Activated CD4-positive, alpha-beta T cell treated with anti-CD3 and anti-CD28 coated beads for 24 hours (primary cell): ENCODE results near the gene PAPSS2.

Experiments used
- DNase-seq, 2 donors: peaks; one replicate each; pipeline ENCODE4 v3.0.0-alpha.2; 2020; ENCODE audit warnings: low read depth in 2 of 2

Gene PAPSS2

DNA sequence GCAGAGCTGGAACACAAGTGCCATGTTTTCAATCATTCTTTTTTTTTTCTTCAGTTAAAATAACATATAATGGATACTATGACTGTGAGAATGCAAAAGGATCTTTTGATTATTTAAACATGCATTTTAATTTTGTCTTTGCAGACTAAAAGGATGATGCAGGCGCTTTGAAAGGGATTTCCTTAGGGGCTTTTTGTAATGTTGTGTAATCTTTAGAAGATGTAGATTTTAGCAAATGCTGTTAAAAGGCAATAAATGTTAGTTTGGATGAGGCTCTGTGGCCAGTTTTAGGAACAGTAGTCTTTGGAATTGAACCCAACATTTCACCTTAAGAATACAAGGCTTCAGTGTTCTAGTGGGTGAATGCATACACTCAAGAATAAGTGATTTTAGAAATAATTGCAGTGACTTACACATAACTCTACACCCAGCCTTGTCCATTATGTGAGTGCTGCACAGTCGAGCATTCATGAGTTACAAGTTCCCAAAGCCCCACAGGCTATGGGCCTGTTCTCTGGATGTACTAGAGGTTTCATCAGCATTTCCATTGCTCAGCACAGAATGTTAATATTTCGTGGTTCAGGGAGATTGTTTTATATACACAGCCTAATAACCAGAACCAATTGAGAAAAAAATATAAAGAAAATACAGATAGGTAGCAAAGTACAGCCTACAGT, 11.6 kb downstream of the PAPSS2 start:
- DNase-seq, result no peak

DNA sequence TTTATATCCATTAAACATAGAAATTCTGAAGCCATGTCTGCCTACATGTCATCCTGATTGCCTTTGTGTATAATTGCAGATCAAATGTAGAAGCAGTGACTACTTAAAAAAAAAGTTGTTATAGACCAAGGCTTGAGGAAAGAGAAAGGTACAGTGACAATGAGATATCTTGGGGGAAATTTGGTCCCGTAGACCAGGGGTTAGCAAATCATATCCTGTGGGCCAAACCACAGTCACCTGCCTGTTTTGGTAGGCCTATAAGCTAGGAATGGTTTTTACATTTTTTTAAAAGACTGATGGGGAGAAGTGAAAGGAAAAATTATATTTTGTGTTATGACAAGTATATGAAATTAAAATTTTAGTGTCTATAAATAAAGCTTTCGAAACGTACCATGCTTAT, 12.9 kb downstream of the PAPSS2 start:
- DNase-seq, result no peak

DNA sequence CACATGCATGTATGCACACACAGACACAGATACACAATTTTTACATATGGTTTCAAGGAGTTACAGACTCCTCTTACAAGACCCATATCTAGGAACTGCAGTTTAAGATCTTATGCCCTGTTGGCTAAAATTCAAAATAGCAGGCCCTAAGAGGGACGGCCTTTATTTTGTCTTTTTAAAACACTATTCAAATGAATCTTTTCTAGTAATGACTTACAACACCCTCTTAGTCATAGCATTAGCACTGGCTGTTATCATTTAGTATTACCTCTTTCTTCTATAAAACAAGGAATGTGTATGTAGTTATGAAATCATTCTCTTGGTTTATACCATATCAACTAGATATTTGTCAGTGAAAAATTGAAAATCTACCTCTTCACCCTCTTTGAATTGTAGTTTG, 15.3 kb downstream of the PAPSS2 start:
- no peak for DNase-seq

DNA sequence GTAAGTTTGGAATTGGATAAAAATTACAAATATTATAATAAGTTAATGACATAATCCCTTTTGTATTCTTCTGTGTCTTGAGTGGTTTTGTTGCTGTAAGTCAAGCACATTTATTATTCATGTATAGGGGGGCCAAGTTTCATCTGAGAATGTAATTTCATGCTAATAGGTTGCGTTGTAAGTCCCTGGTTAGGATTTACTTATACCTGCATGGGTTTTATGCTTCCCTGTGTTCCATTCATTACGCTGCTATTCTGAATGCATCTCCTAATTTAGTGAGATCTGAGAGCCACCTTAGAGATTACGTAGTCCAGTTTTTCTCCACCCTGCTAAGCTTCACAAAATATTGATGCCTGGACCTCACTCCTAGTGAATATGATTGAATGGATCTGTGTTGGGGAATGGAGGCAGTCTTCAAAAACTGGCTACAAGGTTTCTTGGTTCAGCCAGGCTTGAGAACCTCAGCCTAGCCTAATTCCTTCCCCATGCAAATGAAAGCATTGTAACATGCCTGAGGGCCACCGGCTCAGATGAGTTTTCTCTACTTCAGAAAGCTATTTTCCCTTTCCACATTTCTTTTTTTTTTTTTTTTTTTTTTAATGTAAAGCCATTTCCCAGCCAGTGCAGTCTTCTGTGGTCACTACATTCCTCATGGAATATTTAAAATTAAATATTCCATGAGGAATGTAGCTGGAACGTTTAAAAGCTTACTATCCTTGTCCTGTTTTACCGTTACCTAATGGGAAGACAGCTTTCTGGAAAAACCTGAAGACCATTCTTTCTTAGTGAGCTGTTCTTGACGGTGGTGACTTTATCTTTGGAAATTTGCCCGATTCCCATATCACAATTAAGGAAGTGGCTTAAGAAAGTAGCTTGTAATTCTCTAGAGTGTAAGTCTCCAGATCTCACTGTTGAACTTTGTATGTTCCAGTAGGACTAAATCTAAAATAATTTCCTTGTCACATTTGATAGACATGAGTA, 16.0 kb downstream of the PAPSS2 start:
- no peak for DNase-seq

DNA sequence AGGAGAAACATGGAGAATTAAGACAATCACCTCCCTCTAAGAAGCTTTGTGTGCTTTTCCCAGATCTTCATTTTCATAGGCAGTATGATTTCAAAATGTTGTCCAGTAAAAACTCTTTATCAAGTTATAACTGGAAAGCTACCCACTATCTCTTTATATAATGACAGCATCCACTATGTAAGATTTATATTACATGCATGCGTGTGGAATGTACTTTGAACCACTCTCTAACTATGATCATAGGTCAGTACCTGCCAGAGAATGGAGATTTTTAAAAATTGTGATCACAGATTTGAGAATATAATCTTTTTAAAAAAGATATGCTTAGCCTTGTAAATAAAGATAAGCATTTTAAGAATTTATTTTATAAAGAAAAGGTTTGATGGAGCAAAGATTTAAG, 17.9 kb downstream of the PAPSS2 start:
- DNase-seq, result no peak

DNA sequence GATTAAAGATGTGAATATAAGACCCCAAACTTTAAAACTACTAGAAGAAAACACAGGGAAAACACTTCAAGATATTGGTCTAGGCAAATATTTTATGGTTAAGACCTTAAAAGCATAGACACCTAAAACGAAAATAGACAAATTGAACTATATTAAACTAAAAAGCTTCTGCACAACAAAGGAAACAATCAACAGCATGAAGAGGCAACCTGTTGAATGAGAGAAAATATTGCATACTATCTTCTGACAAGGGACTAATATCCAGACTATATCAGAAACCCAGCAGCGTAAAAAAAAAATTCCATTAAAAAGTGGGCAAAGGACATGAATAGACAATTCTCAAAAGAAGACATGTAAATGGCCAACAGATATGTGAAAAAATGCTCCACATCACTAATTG, 18.6 kb downstream of the PAPSS2 start:
- DNase-seq, result no peak

DNA sequence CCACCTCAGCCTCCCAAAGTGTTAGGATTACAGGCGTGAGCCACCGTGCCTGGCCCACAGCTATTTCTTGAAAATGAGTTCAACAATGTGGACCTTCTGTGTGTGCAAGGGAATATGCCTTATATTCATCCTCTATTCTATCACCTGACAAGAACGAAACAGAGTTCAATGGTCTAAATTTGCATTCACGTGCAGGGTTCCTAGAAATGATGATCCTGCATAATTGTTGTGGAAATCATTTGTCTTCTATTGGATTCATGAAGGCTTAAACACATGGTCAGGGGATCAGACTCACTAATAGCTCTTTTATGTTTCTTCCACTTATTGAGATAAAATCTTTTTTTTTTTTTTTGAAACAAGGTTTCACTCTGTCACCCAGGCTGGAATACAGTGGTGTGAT, 23.7 kb downstream of the PAPSS2 start:
- no peak for DNase-seq

DNA sequence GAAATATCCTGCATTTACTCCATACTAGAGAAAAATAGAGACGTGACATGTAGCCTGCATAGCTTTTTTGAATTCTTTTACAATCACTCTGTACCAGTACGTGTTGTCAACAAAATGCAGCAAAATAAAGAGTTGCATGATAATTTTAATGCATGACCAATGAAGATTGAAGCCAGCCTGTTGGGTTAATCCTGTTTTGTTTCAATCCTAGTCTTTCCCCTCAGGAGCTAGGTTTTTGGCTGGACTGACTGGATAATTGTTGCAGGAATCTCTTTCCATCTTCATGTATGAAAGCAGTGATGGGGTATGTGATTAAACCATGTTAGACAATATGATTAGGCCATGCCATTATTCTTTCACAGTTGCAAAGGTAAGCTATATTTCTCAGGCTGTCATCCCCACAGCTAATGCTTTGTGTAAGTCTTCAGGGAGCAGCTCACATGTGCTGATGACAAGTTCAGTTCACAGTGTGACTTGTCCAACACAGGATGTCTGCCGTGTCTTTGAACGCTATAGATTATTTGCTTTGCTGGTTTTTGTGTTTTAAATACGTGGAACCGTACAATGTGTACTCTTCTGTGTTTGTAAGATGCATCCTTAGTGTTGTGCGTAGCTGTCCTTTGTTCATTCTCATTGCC, 24.4 kb downstream of the PAPSS2 start:
- DNase-seq, result no peak

DNA sequence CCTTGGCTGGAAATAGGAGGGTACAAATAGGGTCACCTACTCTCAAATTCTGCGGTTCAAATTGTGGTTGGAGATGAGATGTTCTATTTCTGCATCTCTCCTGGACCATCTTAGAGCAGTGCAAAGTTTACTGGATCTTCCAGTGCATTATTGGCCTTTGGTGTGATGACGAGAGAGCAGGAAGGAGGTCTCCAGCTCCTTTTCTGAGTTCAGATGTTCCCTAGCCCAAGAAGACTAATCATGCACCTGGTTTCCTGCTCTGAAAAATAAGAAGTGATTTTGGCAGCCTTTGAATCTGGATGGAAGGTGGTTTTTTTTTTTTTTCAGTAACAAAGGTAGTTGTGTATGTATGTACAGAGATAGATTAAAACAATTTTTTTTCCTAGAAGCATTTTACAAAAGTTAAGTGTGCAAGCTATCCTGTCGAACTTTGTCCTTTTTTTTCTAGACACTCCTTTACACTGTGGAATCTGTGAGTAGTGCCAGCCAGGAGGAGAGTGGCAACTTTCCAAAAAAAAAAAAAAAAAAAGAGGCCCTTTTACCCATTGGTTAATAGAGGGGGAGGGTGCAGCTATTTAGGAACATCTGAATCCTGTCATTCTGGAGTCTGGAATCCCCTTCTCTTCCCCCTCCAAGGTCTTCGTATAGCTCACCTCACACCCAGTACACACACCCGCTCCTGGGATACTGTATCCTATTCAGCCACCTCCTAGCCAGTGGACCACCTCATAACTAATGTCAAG, 26.3 kb downstream of the PAPSS2 start:
- no peak for DNase-seq

DNA sequence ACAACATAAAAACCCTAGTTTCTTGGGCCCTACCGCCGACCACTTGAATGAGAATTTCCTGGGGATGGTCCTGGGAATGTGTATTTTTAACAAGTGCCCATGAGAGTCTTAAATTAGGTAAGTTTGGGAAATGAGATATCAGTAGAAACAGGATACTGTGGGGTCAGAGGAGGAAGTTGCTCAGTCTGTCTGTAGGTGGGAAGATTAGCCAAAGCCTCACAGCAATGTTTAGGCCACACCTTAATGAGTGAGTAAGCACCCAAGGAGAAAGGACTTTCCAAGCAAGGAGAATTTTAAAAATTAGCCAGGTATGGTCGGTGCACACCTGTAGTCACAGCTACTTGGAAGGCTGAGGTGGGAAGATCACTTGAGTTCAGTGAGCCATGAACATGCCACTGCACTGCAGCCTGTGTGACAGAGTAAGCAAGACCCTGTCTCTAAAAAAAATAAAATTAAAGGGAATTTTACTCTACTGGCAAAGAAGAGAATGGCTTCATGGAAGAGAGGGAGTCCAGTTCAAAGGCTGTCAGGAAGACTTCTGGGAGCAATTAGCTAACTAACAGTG, 31.9 kb downstream of the PAPSS2 start:
- no peak for DNase-seq

DNA sequence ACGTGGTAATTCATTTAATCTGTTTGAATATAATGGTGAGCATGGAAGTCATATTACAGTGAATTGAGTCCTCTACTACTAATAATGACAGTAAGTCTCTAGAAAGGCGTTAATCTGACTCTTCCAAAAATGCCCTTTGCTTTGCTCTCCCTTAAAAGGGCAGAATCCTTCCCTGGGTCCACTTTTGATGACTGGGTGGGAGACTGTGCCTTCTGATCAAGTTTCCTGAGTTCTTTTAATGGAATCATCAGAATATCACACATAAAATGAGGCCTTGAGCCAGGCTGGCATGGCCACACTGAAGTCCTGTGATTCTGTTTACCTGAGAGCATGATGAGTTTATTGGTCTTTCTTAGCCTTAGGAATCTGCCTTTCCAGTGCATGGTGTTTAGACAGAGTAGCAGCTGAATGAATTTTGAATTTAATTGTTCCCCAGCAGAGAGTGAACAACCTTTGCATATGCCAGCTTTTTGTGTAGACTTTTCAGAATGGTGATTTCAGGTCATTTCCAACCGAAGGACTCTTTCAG, 33.3 kb downstream of the PAPSS2 start:
- DNase-seq, result no peak

DNA sequence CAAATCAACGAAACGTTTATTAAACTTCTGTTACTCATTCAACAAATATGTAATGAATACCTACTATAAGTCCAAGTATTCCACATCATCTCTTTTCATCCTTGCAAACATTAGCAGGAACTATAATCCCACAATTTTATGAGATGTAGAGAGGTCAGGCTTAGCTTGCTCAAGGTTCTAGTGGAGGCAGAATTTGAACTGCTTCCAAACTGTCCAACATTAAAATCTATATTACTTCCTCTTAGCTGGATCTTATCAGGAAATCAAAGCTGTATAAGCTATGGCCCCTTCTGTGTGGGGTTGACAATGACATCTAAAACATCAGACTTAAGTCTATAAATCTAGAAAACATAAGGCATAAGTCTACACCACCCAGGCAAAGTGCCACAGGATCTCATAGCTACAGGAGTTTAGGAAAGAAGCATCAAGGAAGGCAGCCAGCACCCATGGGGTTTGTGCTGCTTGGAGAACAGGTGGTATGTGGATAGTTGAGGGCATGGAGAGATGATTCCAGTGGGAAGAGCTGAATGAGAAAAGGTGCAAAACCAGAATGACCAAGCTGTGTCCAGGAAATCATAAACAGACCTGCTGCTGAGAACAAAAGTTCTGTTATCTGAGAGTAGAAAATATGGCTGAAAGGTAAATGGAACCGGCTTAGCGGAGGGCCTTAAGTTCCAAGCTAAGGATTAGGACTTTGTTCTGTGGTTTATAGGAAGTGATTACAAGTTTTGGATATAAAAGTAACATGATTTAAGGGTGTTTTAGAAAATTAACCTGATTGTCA, 34.5 kb downstream of the PAPSS2 start:
- no peak for DNase-seq

DNA sequence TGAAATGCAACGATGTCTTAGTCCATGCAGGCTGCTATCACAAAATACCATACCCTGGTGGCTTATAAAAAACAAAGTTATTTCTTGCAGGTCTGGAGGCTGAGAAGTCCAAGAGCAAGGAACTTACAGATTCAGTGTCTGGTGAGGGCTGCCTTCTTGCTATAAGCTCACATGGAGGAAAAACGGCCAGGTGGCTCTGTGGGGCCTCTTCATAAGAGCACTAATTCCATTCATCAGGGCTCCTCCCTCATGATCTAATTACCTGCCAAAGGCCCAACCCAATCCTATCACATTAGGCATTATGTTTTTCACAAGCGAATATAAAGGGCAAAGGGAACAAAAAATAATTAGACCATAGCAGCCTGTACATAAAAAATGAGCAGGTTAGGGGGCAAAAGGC, 35.4 kb downstream of the PAPSS2 start:
- no peak for DNase-seq

DNA sequence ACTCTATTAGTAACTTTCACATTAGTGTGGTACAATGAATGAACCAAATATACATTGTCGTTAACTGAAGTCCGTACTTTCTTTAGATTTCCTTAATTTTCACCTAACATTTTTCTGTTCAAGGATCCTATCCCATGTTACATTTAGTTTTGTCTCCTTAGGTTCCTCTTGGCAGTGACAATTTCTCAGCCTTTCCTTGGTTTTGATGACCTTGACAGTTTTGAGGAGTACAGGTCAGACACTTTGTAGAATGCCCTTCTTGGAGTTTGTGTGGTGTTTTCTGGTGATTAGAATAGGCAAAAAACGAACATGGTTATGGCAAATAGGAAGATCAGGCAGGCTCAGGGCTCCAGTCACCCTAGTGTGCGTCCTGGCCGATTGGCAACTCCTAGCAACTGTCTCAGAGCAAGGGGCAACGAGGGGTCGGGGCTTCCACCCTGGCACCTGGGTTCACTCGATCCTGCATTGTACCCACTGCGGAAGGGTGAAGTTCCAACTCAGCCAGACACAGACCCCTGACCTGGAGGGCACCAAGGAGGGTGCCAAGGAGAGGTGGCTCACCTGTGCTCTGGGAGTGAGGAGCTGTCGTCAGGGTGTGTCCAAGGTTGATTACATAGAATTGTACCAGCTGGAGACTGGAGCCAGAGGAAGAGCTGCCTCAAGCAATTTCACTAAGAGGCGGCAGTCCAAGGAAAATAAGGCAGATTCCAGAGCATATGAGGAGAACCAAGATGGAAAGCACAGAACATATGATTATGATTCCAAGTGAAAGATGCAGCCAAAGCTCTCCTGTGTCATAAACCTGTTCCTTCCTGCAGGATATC, 37.5 kb downstream of the PAPSS2 start:
- no peak for DNase-seq

DNA sequence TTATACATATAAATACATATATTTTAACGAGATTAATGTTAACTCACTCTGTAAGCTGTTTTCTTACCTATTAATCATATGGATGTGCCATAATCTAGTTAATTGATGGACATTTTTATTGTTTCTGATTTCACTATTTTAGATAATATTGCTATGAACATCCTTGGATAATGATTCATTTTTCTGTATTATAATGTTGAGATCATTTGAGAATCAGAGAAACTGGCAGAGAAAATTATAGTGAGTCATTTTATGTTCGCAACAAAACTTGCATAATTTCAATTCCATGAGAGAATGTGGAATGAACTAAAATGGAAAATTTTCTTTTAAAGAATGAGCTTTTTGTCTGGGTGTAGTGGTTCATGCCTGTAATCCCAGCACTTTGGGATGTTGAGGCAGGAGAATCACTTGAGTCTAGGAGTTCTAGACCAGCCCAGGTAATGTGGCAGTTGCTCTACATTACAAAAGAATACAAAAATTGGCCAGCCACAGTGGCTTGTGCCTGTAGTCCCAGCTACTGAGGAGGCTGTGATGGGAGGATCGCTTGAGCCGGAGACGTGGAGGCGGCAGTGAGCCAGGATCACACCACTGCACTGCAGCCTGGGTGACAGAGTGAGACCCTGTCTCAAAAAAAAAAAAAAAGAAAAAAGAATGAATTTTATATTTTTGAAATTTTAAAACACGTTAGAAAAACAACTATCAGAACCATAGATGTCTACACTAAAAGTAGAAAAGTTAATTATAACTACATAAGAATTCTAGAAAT, 40.5 kb downstream of the PAPSS2 start:
- no peak for DNase-seq

DNA sequence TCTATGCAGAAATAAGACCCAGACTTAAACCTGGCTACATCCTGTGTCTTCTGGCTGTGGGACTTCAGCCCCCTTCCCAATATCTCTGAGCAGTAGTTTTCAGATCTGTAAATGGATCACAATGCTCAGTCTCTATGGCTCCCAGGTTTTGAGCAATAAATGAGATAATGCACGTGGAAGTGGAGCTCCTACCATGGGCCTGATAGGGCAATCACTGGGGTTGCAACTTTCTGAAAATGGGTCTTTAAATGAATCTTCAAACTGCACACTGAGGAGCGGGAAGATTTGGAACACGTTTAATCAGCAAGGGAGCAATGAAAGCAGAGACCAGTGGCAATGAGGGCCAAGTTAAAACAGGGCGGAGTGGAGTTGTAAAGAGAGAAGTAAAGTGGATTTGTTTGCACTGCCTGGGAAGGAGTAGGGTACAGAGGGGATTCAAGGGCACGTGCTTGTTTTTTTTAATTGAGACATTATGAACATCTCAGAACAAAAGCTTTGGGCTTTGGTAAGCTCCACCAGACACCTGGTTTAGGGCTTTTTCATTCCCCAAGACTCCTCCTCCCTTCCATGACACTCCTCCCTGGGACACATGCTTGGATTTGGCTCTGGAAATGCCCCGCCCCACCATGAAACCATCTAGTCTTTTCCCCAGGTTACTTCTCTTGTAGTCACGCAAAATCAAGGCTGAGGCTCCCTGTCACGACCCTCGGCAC, 42.7 kb downstream of the PAPSS2 start:
- DNase-seq, result no peak

DNA sequence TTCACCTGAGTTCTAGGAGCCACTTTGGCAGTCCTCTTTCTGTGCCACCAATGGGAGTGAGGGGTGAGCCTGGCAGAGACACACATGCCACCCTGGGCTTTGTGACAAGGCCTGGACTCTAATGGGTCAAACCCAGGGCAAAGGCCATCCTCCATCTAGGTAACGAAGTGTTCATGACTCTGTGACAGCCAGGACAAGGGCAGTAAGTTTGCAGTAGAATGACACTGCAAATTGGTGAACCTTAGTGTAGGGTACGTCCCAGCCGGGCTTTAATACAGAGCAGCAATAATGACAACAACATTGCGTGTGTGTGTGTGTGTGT, 43.3 kb downstream of the PAPSS2 start:
- no peak for DNase-seq

DNA sequence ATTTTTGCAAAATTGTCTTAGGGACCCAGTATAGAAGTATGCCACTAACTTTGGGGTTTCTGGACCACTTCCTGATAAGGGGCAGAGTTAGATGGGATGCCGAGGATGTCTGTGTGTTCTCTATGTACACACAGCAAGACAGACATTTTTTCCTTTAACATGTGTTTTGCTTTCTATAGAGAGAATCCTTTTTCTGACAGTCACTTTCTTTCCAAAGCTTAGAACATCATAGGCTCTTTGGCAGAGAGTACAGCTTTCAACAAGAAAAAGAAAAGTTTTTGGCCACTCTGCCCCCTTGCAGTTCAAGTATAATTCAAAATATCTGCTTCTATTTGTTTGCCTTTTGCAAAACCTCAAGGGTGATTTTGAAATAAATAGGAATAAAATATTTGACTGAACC, 44.1 kb downstream of the PAPSS2 start:
- no peak for DNase-seq
